ENCODE measurements around the gene NRG3. TPM values are rescaled to one million over a fixed set of nuclear protein-coding genes. Genes with fewer than 3 reads are reported as not detected.

NRG3 gene
- total RNA-seq, 6 experiments from 2014 or later: not detected

DNA sequence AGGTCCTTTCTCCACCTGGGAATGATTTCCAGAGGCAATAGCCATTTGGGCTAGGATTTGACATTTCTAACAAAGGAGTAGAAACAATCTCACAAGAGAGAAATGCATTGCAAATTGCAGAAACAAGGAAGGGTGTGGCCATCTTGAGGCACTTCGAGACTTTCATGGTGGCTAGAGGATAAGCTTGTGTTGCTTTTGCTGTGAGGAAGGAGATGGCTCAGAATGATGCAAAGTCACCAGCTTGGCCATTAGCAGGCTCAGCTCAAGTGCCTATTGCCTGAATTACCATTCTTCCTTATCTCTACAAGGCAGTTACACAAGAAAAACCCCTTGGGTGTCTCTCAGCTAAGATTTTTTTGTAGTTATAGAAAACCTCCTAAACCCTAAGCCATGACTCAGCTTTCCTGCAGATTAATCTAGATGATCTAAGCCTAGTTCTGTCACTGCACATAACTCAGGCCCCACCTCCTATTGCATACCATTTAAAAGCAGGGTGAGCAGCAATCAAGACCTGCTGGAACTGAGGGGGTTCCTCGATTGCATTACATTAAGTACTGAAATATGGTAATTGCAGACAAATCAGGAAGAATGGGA, 683.1 kb downstream of the NRG3 start:
- H3K27me3 Mint-ChIP-seq (ENCODE audit: insufficient read depth): no peaks in the 10 kb centered on the region
- DNase-seq: no peak

DNA sequence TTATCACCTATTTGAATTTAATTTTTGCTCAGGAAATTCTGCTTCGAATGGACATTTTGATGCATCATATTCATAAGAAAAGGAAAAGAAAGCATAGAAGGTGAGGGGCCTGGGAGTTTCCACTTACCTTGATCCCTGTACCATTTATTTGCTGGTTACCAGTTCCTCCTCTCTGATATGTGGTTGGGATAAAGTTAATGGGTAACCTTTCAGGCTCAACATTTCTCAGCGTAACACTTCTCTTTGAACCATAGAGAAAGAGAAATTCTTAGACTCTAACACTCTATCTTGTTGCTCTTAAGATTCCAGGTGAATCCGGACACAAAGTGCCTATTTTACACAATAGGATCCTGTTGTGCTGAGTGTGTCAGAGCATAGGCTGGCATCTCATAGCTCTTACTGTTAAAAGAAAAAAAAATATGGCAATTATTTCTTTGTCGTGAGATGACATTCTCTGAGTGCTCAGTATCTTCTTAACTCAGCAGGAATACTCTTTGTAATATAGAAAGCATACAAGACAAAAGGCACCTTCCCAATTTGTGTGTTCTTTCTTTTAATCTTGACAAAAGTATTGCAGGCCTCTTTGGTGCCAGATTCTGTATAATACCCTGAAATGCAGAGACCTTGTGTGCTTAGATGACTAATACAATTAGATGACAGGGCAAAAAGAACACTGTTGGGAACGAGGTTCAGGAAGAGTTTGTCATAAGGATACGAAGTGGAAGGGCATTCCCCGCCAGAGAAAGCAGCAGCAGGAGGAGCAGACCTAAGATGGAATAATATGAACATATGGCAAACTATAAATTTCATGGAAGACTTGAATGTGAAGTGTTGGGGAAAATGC, 689.6 kb downstream of the NRG3 start:
- Mint-ChIP-seq H3K4me3 (no peak overlapping the region), H3K27ac (no peak overlapping the region)

More for the DNA sequence above, 683.1 kb downstream of the NRG3 start:
- TF ChIP-seq, protein P1, sequence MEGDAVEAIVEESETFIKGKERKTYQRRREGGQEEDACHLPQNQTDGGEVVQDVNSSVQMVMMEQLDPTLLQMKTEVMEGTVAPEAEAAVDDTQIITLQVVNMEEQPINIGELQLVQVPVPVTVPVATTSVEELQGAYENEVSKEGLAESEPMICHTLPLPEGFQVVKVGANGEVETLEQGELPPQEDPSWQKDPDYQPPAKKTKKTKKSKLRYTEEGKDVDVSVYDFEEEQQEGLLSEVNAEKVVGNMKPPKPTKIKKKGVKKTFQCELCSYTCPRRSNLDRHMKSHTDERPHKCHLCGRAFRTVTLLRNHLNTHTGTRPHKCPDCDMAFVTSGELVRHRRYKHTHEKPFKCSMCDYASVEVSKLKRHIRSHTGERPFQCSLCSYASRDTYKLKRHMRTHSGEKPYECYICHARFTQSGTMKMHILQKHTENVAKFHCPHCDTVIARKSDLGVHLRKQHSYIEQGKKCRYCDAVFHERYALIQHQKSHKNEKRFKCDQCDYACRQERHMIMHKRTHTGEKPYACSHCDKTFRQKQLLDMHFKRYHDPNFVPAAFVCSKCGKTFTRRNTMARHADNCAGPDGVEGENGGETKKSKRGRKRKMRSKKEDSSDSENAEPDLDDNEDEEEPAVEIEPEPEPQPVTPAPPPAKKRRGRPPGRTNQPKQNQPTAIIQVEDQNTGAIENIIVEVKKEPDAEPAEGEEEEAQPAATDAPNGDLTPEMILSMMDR (IDR thresholded peaks at IDR 0.05): no peak
- H3K36me3 Mint-ChIP-seq (ENCODE audit: low read depth): no peaks in the 10 kb centered on the region
- no peak overlapping the region for H3K27ac Mint-ChIP-seq
- H3K4me1 Mint-ChIP-seq (ENCODE audit: low read depth): no peaks in the 10 kb centered on the region
- H3K9me3 Mint-ChIP-seq: peaks cover 11% of the 10 kb centered on the region
- H3K4me3 Mint-ChIP-seq: no peak overlapping the region

DNA sequence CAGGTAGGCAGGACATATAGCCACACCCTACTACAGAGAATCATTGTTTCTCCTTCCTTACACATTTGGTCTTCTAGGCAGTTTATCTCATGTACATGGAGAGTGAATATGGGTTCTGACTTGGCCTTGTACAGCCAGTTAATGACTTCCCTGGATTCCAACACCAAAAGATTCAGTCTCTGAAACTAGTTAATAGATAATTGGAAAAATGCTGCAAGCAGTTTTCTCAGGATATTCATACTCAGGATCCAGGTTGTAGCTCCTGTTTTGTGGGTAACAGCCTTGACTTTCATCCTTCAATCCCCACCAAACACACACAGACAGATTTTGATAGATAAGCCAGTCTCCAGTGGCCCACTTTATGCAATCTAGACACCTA, 690.2 kb downstream of the NRG3 start:
- DNase-seq: no peak
- Mint-ChIP-seq H3K27me3 (ENCODE audit: insufficient read depth) (no peaks in the 10 kb centered on the region), H3K4me1 (ENCODE audit: low read depth) (no peaks in the 10 kb centered on the region), H3K27ac (no peak overlapping the region), H3K9me3 (peaks cover 26% of the 10 kb centered on the region), H3K4me3 (no peak overlapping the region), H3K36me3 (ENCODE audit: low read depth) (no peaks in the 10 kb centered on the region)
- TF ChIP-seq, protein P1 (IDR thresholded peaks at IDR 0.05): no peak

More for the DNA sequence above, 689.6 kb downstream of the NRG3 start:
- no peak for DNase-seq
- Mint-ChIP-seq H3K36me3 (ENCODE audit: low read depth) (no peaks in the 10 kb centered on the region), H3K27me3 (ENCODE audit: insufficient read depth) (no peaks in the 10 kb centered on the region), H3K9me3 (peaks cover 26% of the 10 kb centered on the region), H3K4me1 (ENCODE audit: low read depth) (no peaks in the 10 kb centered on the region)
- TF ChIP-seq, protein P1 (IDR thresholded peaks at IDR 0.05): no peak

- no peak overlapping the region for H3K4me3 Mint-ChIP-seq
- peaks cover 37% of the 10 kb centered on the region for H3K9me3 Mint-ChIP-seq
- no peaks in the 10 kb centered on the region for H3K27me3 Mint-ChIP-seq (ENCODE audit: insufficient read depth)
- no peaks in the 10 kb centered on the region for H3K36me3 Mint-ChIP-seq (ENCODE audit: low read depth)
- no peaks in the 10 kb centered on the region for H3K4me1 Mint-ChIP-seq (ENCODE audit: low read depth)
- no peak for DNase-seq
- no peak overlapping the region for H3K27ac Mint-ChIP-seq
- TF ChIP-seq, protein P1 (IDR thresholded peaks at IDR 0.05): no peak
These were observed 697.8 kb downstream of the NRG3 start for GRCh38 chr10:82572744-82573143.

GRCh38 chr10:82574081-82574480, 699.1 kb downstream of the NRG3 start:
- H3K36me3 Mint-ChIP-seq (ENCODE audit: low read depth): no peaks in the 10 kb centered on the region
- TF ChIP-seq, protein P1 (IDR thresholded peaks at IDR 0.05): no peak
- no peak overlapping the region for H3K27ac Mint-ChIP-seq
- no peaks in the 10 kb centered on the region for H3K4me1 Mint-ChIP-seq (ENCODE audit: low read depth)
- DNase-seq: no peak
- peaks cover 31% of the 10 kb centered on the region for H3K9me3 Mint-ChIP-seq
- no peaks in the 10 kb centered on the region for H3K27me3 Mint-ChIP-seq (ENCODE audit: insufficient read depth)
- H3K4me3 Mint-ChIP-seq: no peak overlapping the region

All from HFFc6 (cell line).